ENCODE data around the gene PIPOX.

The PIPOX gene

DNA sequence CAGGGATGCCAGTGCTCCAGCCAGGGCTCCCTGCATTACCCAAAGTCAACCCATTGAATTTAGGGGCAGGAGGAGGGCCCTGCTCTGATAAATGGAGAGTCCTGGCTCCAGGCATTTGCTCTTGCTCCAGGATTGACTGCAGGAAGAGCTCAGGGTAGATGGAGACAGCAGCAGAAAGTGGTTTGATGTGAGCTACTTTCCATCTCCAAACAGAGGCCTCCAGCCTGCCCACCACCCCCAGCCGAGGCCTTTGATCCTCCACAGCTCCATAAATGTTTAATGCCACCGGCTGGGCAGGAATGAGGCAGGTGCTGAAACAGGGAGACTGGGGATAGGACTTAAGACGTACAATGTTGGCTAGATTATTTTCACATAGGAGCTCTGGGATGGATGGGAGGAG, 32.8 kb upstream of the PIPOX start:
- H3K4me3 Mint-ChIP-seq: no peak overlapping the region
- no peaks in the 10 kb centered on the region for H3K36me3 Mint-ChIP-seq
- no peaks in the 10 kb centered on the region for H3K4me1 Mint-ChIP-seq (ENCODE audit: low read depth)
- no peaks in the 10 kb centered on the region for H3K9me3 Mint-ChIP-seq (ENCODE audit: low read depth)
- peaks cover 21% of the 10 kb centered on the region for H3K27me3 Mint-ChIP-seq
- no peak overlapping the region for H3K27ac Mint-ChIP-seq

GRCh38 chr17:29010586-29010985, 32.4 kb upstream of the PIPOX start:
- no peaks in the 10 kb centered on the region for H3K36me3 Mint-ChIP-seq

GRCh38 chr17:29012535-29012934, 30.4 kb upstream of the PIPOX start:
- Mint-ChIP-seq H3K27ac (no peak overlapping the region), H3K4me1 (ENCODE audit: low read depth) (no peaks in the 10 kb centered on the region), H3K4me3 (no peak overlapping the region), H3K27me3 (peaks cover 11% of the 10 kb centered on the region), H3K36me3 (no peaks in the 10 kb centered on the region), H3K9me3 (ENCODE audit: low read depth) (no peaks in the 10 kb centered on the region)

More at GRCh38 chr17:29010586-29010985, 32.4 kb upstream of the PIPOX start:
- H3K4me1 Mint-ChIP-seq (ENCODE audit: low read depth): no peaks in the 10 kb centered on the region
- H3K4me3 Mint-ChIP-seq: no peak overlapping the region
- no peak overlapping the region for H3K27ac Mint-ChIP-seq
- peaks cover 21% of the 10 kb centered on the region for H3K27me3 Mint-ChIP-seq
- H3K9me3 Mint-ChIP-seq (ENCODE audit: low read depth): no peaks in the 10 kb centered on the region

- Mint-ChIP-seq H3K27me3 (peaks cover 15% of the 10 kb centered on the region), H3K36me3 (no peaks in the 10 kb centered on the region), H3K9me3 (ENCODE audit: low read depth) (no peaks in the 10 kb centered on the region), H3K27ac (no peak overlapping the region), H3K4me3 (no peak overlapping the region), H3K4me1 (ENCODE audit: low read depth) (peaks cover 8% of the 10 kb centered on the region)
Measured at GRCh38 chr17:29014716-29015115, 28.2 kb upstream of the PIPOX start.

DNA sequence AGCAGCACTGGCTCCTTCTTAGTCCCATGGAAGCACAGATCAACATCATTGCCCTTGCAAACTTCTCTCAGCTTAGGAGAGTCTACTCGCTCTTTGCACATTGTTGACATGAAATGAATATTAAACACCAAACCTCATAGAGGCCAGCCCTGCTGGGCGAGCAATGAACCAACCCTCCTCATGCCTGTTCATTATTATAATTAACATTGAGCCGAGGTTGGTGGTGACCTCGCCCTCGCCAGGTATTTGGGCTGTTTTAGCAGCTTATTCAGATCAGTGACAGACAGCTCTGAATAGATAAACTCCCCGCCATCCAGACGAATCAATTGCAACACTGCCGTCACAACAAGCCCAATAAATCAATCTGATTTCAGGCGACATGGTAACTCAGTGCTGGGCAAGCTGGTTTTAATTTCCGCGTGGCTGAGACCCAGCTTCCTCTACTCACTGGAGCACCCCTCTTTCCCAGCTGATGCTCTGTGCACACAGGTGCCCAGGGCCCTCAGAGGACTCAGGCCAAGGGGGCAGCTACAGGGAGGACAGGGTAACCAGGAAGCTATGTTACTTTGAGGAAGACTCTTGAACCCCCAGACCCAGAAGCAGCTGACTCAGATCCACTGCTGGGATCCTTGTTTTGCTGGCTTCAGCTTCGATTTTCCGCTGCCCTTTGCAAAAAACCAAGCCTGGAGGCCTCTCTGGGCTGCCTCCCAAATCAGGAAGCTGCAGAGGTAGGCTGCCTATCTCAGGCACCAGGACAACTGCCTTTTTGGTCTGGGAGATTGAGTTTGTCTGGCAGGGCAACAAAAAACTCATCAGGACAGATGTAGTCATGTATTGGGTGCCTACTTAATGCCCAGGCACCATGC, 26.4 kb upstream of the PIPOX start:
- peaks cover 3% of the 10 kb centered on the region for H3K36me3 Mint-ChIP-seq
- no peaks in the 10 kb centered on the region for H3K9me3 Mint-ChIP-seq (ENCODE audit: low read depth)
- H3K4me3 Mint-ChIP-seq: no peak overlapping the region
- H3K27me3 Mint-ChIP-seq: peaks cover 22% of the 10 kb centered on the region
- no peak overlapping the region for H3K27ac Mint-ChIP-seq
- peaks cover 13% of the 10 kb centered on the region for H3K4me1 Mint-ChIP-seq (ENCODE audit: low read depth)

DNA sequence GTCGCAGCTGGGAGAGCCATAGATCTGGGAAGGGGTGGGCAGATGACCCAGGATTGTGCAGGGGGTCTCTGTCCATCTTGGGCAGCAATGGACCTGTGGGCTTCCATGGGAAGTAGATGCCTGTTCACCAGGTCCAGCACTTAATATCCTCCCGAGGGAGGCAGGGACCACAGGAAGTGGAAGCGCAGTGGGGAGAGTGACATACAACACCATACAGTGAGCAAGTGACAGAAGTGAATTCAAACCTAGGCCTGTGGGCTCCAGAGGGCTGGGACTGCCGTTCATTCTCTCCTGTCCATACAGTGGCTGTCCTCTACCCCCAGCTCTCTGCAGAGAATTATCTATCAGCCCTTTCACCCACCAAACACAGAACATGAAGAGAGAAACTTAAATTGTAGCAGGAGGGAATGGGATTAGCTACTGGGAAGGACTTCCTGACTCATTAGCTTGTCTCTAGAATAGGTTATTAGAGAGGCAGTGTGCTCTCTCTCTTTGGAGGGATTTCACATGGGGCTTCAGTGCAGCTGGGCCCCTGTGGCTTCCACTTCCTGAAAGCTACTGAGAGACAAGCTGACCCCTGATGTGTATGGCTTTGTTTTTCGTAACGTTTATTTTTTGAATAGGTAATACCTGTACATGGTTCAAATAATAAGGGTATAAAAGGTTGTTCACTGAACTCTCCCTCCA, 24.0 kb upstream of the PIPOX start:
- Mint-ChIP-seq H3K4me1 (ENCODE audit: low read depth) (peaks cover 13% of the 10 kb centered on the region), H3K27ac (peak overlapping the region; percentile 54), H3K4me3 (peak overlapping the region; percentile 20), H3K36me3 (peaks cover 3% of the 10 kb centered on the region), H3K9me3 (ENCODE audit: low read depth) (no peaks in the 10 kb centered on the region), H3K27me3 (peaks cover 30% of the 10 kb centered on the region)

- Mint-ChIP-seq H3K9me3 (ENCODE audit: low read depth) (no peaks in the 10 kb centered on the region), H3K36me3 (peaks cover 3% of the 10 kb centered on the region), H3K4me3 (peak overlapping the region; percentile 40), H3K27ac (no peak overlapping the region), H3K27me3 (peaks cover 34% of the 10 kb centered on the region), H3K4me1 (ENCODE audit: low read depth) (peaks cover 13% of the 10 kb centered on the region)
Measured at GRCh38 chr17:29019475-29020181, 23.3 kb upstream of the PIPOX start.

GRCh38 chr17:29020576-29020975, 22.4 kb upstream of the PIPOX start:
- peaks cover 13% of the 10 kb centered on the region for H3K4me1 Mint-ChIP-seq (ENCODE audit: low read depth)
- no peak overlapping the region for H3K27ac Mint-ChIP-seq
- H3K9me3 Mint-ChIP-seq (ENCODE audit: low read depth): no peaks in the 10 kb centered on the region
- peaks cover 3% of the 10 kb centered on the region for H3K36me3 Mint-ChIP-seq
- no peak overlapping the region for H3K4me3 Mint-ChIP-seq
- peaks cover 34% of the 10 kb centered on the region for H3K27me3 Mint-ChIP-seq

GRCh38 chr17:29021226-29021625, 21.7 kb upstream of the PIPOX start:
- Mint-ChIP-seq H3K4me1 (ENCODE audit: low read depth) (peaks cover 13% of the 10 kb centered on the region), H3K36me3 (peaks cover 3% of the 10 kb centered on the region), H3K27me3 (peaks cover 36% of the 10 kb centered on the region), H3K27ac (no peak overlapping the region), H3K9me3 (ENCODE audit: low read depth) (no peaks in the 10 kb centered on the region), H3K4me3 (no peak overlapping the region)

GRCh38 chr17:29022074-29022473, 20.9 kb upstream of the PIPOX start:
- no peaks in the 10 kb centered on the region for H3K9me3 Mint-ChIP-seq (ENCODE audit: low read depth)
- no peak overlapping the region for H3K27ac Mint-ChIP-seq
- H3K4me1 Mint-ChIP-seq (ENCODE audit: low read depth): peaks cover 13% of the 10 kb centered on the region
- H3K36me3 Mint-ChIP-seq: peaks cover 3% of the 10 kb centered on the region
- H3K27me3 Mint-ChIP-seq: peaks cover 37% of the 10 kb centered on the region
- H3K4me3 Mint-ChIP-seq: no peak overlapping the region

DNA sequence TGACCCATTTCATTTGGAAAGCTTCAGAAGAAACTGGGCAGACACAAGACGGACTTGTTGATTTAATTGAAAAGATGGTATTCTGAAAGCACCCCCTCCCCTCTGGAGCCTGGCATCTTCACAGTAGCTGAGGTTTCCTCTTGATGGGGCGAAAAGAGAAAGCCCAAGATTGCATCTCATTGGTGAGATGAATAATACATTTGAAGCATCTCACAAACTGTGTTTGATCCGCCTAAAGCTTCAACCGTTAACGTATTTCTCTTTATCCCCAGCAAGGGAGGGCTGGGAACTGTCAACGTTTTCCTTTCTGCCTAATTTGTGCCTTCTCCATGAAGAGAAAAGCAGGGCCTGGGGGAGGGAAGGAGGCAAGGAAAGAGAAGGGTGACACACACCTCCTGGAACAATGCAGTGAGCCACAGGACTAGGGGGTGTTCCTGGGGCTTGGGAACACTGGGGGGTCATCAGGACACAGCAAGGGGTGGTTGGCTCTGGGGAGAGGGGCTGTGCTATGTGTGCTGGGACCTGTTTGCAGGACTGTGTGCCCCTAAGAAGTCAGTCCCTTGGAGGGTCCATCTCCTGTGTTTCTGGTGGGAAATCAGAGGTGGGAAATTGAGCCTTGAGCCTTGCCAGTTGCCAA, 18.5 kb upstream of the PIPOX start:
- Mint-ChIP-seq H3K27ac (no peak overlapping the region), H3K9me3 (ENCODE audit: low read depth) (no peaks in the 10 kb centered on the region), H3K4me1 (ENCODE audit: low read depth) (peaks cover 6% of the 10 kb centered on the region), H3K4me3 (no peak overlapping the region), H3K27me3 (peaks cover 27% of the 10 kb centered on the region), H3K36me3 (peaks cover 3% of the 10 kb centered on the region)

- H3K36me3 Mint-ChIP-seq: no peaks in the 10 kb centered on the region
- no peak overlapping the region for H3K27ac Mint-ChIP-seq
- no peaks in the 10 kb centered on the region for H3K4me1 Mint-ChIP-seq (ENCODE audit: low read depth)
- H3K4me3 Mint-ChIP-seq: no peak overlapping the region
- H3K9me3 Mint-ChIP-seq (ENCODE audit: low read depth): peaks cover 15% of the 10 kb centered on the region
- peaks cover 30% of the 10 kb centered on the region for H3K27me3 Mint-ChIP-seq
Measured at GRCh38 chr17:29031488-29031887, 11.5 kb upstream of the PIPOX start.

GRCh38 chr17:29032013-29032856, 10.7 kb upstream of the PIPOX start:
- Mint-ChIP-seq H3K27ac (no peak overlapping the region), H3K4me1 (ENCODE audit: low read depth) (no peaks in the 10 kb centered on the region), H3K4me3 (no peak overlapping the region), H3K36me3 (no peaks in the 10 kb centered on the region), H3K9me3 (ENCODE audit: low read depth) (peaks cover 15% of the 10 kb centered on the region), H3K27me3 (peaks cover 29% of the 10 kb centered on the region)

DNA sequence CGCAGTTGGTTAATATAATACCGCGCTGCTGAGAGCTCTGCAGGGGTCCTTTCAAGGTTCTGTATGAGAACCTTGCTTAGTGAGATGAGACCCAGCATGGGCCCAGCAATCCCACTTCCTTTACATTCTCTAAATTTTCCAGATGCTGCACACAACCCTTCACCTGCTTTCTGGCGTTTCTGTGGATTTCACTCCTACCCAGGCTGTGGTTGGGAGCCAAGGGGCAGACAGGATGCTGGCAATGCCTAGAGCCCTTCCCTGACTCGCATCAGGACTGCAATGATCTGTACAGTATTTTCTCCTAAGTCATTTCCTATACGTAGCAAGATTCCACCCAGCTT, 10.1 kb upstream of the PIPOX start:
- H3K36me3 Mint-ChIP-seq: no peaks in the 10 kb centered on the region
- no peaks in the 10 kb centered on the region for H3K4me1 Mint-ChIP-seq (ENCODE audit: low read depth)
- no peak overlapping the region for H3K4me3 Mint-ChIP-seq
- H3K9me3 Mint-ChIP-seq (ENCODE audit: low read depth): peaks cover 15% of the 10 kb centered on the region
- no peak overlapping the region for H3K27ac Mint-ChIP-seq
- H3K27me3 Mint-ChIP-seq: peaks cover 29% of the 10 kb centered on the region
